Ovary (tissue), 3 donors: ENCODE results near the gene UBE2Z.

Experiments
- CTCF ChIP-seq, 3 donors: fragments of 450-650 bp in 2 of 3; fragments of 200-600 bp in 1 of 3; IDR thresholded peaks; one replicate each; pipeline versions ENCODE4 v1.5.1 to v1.8.0; 2016 to 2022; ENCODE audit warnings: antibody characterized with exemption in 3 of 3, mild to moderate bottlenecking in 1 of 3
- POLR2A ChIP-seq: fragments of 450-650 bp; IDR thresholded peaks from one replicate; pipeline ENCODE4 v1.6.1; 2017; ENCODE audit warnings: antibody characterized with exemption, mild to moderate bottlenecking, moderate library complexity
- donor health status: DM: no; HTN: no; CAD: no.

GRCh38 chr17:48952904-48953303, 44.7 kb downstream of the UBE2Z start:
- no peak for TF ChIP-seq CTCF (IDR thresholded peaks at IDR 0.05)
- TF ChIP-seq POLR2A = no peak
